Measurements from ENCODE around the gene ARMC9. TPM values are rescaled to one million over a fixed set of nuclear protein-coding genes. Genes with fewer than 3 reads are reported as not detected.
"Not testable (repeated sequence)": the region's sequence is repeated elsewhere in the genome, so short reads cannot be mapped to it uniquely, and the experiment has no call there.

ARMC9 gene
- total RNA-seq, 1 donor from 2014 or later: 178 TPM

DNA sequence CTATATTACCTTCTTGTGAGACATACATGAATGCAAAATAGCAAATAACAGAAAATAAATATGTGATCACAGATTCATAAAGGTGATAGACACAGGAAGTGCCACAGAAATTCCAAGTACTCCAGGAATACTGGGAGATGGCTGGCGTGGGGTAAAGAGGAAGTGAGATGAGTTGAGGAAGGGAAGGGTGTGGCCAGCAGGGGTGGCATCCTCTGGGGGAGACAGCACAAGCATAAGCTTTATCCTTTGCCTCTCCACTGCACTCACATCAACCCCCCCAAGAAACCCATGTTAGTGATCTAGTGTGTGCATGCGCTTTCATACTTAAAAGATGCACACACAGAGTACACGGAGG is 102.3 kb downstream of the ARMC9 start:
- Mint-ChIP-seq H3K27me3 (ENCODE audit: unreplicated experiment) (no peaks in the 10 kb centered on the region), H3K27ac (ENCODE audit: unreplicated experiment) (peak overlapping the region; percentile 77), H3K36me3 (ENCODE audit: unreplicated experiment) (peaks cover 46% of the 10 kb centered on the region), H3K4me3 (ENCODE audit: unreplicated experiment) (no peak overlapping the region), H3K9me3 (ENCODE audit: unreplicated experiment) (no peaks in the 10 kb centered on the region), H3K4me1 (ENCODE audit: unreplicated experiment) (peaks cover 27% of the 10 kb centered on the region)
- peak; percentile 42 for DNase-seq (ENCODE audit: extremely low spot score, unreplicated experiment)
- no peak for TF ChIP-seq CTCF (IDR thresholded peaks at IDR 0.05)

GRCh38 chr2:231304259-231304658 is 105.8 kb downstream of the ARMC9 start:
- DNase-seq (ENCODE audit: extremely low spot score, unreplicated experiment): peak; percentile 17
- Mint-ChIP-seq H3K36me3 (ENCODE audit: unreplicated experiment) (peaks cover 47% of the 10 kb centered on the region), H3K4me1 (ENCODE audit: unreplicated experiment) (peaks cover 16% of the 10 kb centered on the region)
- H3K4me3 Mint-ChIP-seq (ENCODE audit: unreplicated experiment); H3K27me3 Mint-ChIP-seq (ENCODE audit: unreplicated experiment); H3K27ac Mint-ChIP-seq (ENCODE audit: unreplicated experiment); H3K9me3 Mint-ChIP-seq (ENCODE audit: unreplicated experiment): not testable (repeated sequence)

GRCh38 chr2:231305221-231305620 is 106.8 kb downstream of the ARMC9 start:
- Mint-ChIP-seq H3K4me1 (ENCODE audit: unreplicated experiment) (peaks cover 7% of the 10 kb centered on the region), H3K27me3 (ENCODE audit: unreplicated experiment) (no peaks in the 10 kb centered on the region), H3K27ac (ENCODE audit: unreplicated experiment) (no peak overlapping the region), H3K9me3 (ENCODE audit: unreplicated experiment) (no peaks in the 10 kb centered on the region), H3K36me3 (ENCODE audit: unreplicated experiment) (peaks cover 43% of the 10 kb centered on the region), H3K4me3 (ENCODE audit: unreplicated experiment) (no peak overlapping the region)
- TF ChIP-seq CTCF (IDR thresholded peaks at IDR 0.05): no peak
- no peak for DNase-seq (ENCODE audit: extremely low spot score, unreplicated experiment)

DNA sequence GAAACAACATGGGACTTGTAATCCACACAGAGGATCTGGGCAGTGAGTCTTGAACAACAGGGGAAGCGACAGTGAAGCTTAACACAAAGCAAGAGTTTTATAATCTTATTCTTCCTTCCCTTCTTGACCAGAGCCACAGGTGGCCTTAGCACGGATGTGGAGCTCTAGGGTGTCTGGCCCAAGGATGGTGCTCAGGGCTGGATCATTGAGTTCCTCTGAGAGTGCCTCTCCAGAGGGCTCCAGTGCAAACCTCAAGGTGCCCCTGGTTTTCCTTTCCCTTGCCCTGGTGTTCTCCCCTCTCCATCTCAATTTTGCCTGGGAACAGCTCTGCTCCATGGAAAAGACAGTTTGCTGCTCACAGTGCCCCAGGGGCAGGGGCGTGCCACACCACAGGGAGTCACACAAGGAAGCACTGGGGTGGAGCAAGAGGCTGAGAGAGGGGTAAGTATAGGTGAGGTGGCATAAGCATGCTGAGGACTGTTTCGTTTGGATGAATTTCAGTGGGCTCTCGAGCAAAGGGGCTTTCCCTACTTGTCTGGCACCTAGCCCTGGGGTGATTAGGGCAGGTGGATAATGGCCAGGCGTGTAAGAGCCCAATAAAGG is 108.5 kb downstream of the ARMC9 start:
- Mint-ChIP-seq H3K4me1 (ENCODE audit: unreplicated experiment) (no peaks in the 10 kb centered on the region), H3K9me3 (ENCODE audit: unreplicated experiment) (no peaks in the 10 kb centered on the region), H3K27ac (ENCODE audit: unreplicated experiment) (no peak overlapping the region), H3K4me3 (ENCODE audit: unreplicated experiment) (no peak overlapping the region), H3K27me3 (ENCODE audit: unreplicated experiment) (no peaks in the 10 kb centered on the region), H3K36me3 (ENCODE audit: unreplicated experiment) (peaks cover 41% of the 10 kb centered on the region)
- peak; percentile 62 for DNase-seq (ENCODE audit: extremely low spot score, unreplicated experiment)
- no peak for TF ChIP-seq CTCF (IDR thresholded peaks at IDR 0.05)

- Mint-ChIP-seq H3K4me3 (ENCODE audit: unreplicated experiment) (no peak overlapping the region), H3K36me3 (ENCODE audit: unreplicated experiment) (peaks cover 41% of the 10 kb centered on the region), H3K4me1 (ENCODE audit: unreplicated experiment) (no peaks in the 10 kb centered on the region), H3K27ac (ENCODE audit: unreplicated experiment) (peak overlapping the region; percentile 23), H3K27me3 (ENCODE audit: unreplicated experiment) (no peaks in the 10 kb centered on the region), H3K9me3 (ENCODE audit: unreplicated experiment) (no peaks in the 10 kb centered on the region)
- TF ChIP-seq CTCF (IDR thresholded peaks at IDR 0.05): no peak
- peak; percentile 56 for DNase-seq (ENCODE audit: extremely low spot score, unreplicated experiment)
Observed at GRCh38 chr2:231308219-231308618, 109.8 kb downstream of the ARMC9 start.

All from osteocyte (in vitro differentiated cells).